ENCODE measurements around the gene BLVRA.
"Not testable (repeated sequence)": the region's sequence is repeated elsewhere in the genome, so short reads cannot be mapped to it uniquely, and the experiment has no call there.

Gene BLVRA

GRCh38 chr7:43758029-43758821, at the start of gene BLVRA:
TSS of gene BLVRA (plus strand) at chr7:43758680. CDS start at chr7:43771159, 12,479 bp downstream.
- peak; percentile 47 for DNase-seq

GRCh38 chr7:43711503-43711902, 47.0 kb upstream of the BLVRA start:
- no peak for DNase-seq

GRCh38 chr7:43715966-43716365, 42.5 kb upstream of the BLVRA start:
- not testable (repeated sequence) for DNase-seq

GRCh38 chr7:43716598-43716997, 41.9 kb upstream of the BLVRA start:
- DNase-seq: no peak

GRCh38 chr7:43721193-43721806, 37.2 kb upstream of the BLVRA start:
- no peak for DNase-seq

GRCh38 chr7:43723007-43723341, 35.5 kb upstream of the BLVRA start:
- DNase-seq: no peak

- DNase-seq: no peak
Observed at GRCh38 chr7:43725251-43725650, 33.2 kb upstream of the BLVRA start.

GRCh38 chr7:43726466-43726865, 32.0 kb upstream of the BLVRA start:
- DNase-seq: no peak

- DNase-seq: no peak
Observed at GRCh38 chr7:43727003-43727402, 31.5 kb upstream of the BLVRA start.

GRCh38 chr7:43727494-43727893, 31.0 kb upstream of the BLVRA start:
- no peak for DNase-seq

- DNase-seq: peak; percentile 84
Observed at GRCh38 chr7:43729214-43729923, 29.1 kb upstream of the BLVRA start, which contains the start of gene COA1. TSS of gene COA1 (minus strand) at chr7:43729523. CDS start at chr7:43648614, 80,909 bp downstream.

GRCh38 chr7:43729924-43730248, 28.6 kb upstream of the BLVRA start:
- DNase-seq: no peak

- DNase-seq: not testable (repeated sequence)
Observed at GRCh38 chr7:43731494-43731893, 27.0 kb upstream of the BLVRA start.

GRCh38 chr7:43734575-43735332, 23.7 kb upstream of the BLVRA start:
- not testable (repeated sequence) for DNase-seq

GRCh38 chr7:43735403-43735801, 23.1 kb upstream of the BLVRA start:
- no peak for DNase-seq

- peak; percentile 67 for DNase-seq
Observed at GRCh38 chr7:43735802-43736603, 22.5 kb upstream of the BLVRA start.

GRCh38 chr7:43737467-43738127, 20.9 kb upstream of the BLVRA start:
- no peak for DNase-seq

- no peak for DNase-seq
Observed at GRCh38 chr7:43742692-43743091, 15.8 kb upstream of the BLVRA start.

GRCh38 chr7:43747328-43748105, 11.0 kb upstream of the BLVRA start:
- no peak for DNase-seq

GRCh38 chr7:43749383-43749940, 9.0 kb upstream of the BLVRA start:
- no peak for DNase-seq

All from stimulated activated CD4-positive, alpha-beta T cell treated with anti-CD3 and anti-CD28 coated beads, Interleukin-1b, Interleukin-23, amount 100 ng/mL, for 48 hours (primary cell).